T-helper 17 cell (primary cell): ENCODE results near the gene MAPKAPK3. TPM values are rescaled to one million over a fixed set of nuclear protein-coding genes. Genes with fewer than 3 reads are reported as not detected.

Source experiments
- ATAC-seq: fragments of 150-1000 bp; cut with Tn5 transposase; 2 replicates; pipeline ENCODE4 v1.10.0; 2021; ENCODE audit warnings: mild to moderate bottlenecking, moderate library complexity
- DNase-seq, 3 donors: peaks; one replicate each; pipeline versions ENCODE4 v3.0.0 to v3.0.0-alpha.2; 2020 to 2021
- H3K9me3 ChIP-seq: one replicate; pipeline ENCODE4 v1.7.0; 2013; ENCODE audit warnings: low read length, mild to moderate bottlenecking; ENCODE audit not compliant: control insufficient read depth, poor library complexity, severe bottlenecking
- H3K27ac Mint-ChIP-seq: one replicate; pipeline ENCODE4 v1.8.0; 2022; ENCODE audit warnings: mild to moderate bottlenecking, moderate library complexity, mixed read lengths
- H3K27me3 Mint-ChIP-seq: one replicate; pipeline ENCODE4 v1.8.0; 2022; ENCODE audit warnings: mixed read lengths
- H3K36me3 Mint-ChIP-seq: one replicate; pipeline ENCODE4 v1.8.0; 2022; ENCODE audit warnings: low read depth, mixed read lengths
- H3K4me1 Mint-ChIP-seq: one replicate; pipeline ENCODE4 v1.8.0; 2022; ENCODE audit warnings: mild to moderate bottlenecking, mixed read lengths
- H3K4me3 Mint-ChIP-seq: one replicate; pipeline ENCODE4 v1.8.0; 2022; ENCODE audit warnings: mild to moderate bottlenecking, moderate library complexity, mixed read lengths
- total RNA-seq, 4 donors: library from RNA in 2 of 4; stranded (reverse) in 2 of 4; gene quantifications; one replicate each; pipeline ENCODE4 v1.2.3 and lab custom pipeline; 2022 to 2026

MAPKAPK3 gene
- total RNA-seq, 2 donors from 2014 or later = 44.7 to 49.2 TPM

DNA sequence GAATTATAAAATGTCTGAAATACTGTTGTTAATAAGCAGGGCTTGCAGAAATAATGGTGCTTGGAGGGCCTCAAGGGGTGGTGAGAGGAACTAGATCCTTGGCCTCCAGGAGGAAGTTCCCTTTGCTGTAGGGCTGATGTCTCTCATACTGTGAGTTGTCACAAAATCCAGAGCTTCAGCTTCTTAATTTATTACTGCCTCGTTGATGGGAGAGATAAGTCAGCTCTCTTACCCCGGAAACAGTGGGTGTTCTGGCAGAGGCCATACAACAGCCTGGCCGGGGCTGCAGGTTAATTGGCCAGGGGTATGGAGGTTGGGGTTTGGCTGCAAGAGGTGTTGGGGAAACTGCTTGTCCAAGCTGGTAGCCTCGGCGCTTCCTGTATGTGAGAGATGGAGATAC is 15.5 kb downstream of the MAPKAPK3 start:
- ATAC-seq = peak; percentile 29
- Mint-ChIP-seq H3K27ac (peak overlapping the region; percentile 89), H3K36me3 (peaks cover 4% of the 10 kb centered on the region), H3K4me3 (peak overlapping the region; percentile 67), H3K27me3 (no peaks in the 10 kb centered on the region), H3K4me1 (peaks cover 71% of the 10 kb centered on the region)
- no peak for DNase-seq
- H3K9me3 ChIP-seq = no peaks in the 10 kb centered on the region

DNA sequence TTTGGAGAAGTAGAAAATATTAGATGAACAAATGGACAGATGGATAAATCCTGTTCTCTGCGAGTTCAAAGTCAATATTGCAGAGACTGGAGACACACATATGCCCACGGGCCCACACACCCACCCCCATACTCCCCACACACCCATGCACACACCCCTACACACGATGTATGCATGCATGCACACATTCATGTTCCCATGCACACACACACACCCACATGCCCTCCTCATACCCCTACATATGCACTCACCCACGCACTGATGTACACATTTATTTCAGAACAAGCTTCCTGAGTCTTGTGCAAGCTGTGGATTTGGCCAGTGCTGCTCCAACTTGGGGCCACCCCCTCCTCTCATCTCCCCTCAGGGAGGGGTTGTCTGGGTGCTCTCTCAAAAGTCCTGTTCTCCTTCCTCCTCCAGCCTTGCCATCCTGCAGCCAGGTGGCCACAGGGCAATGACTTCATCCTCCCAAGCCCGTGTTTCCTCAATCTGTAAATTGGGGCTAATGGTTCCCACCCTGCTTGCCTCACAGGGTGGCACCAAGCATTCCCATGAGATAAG is 16.4 kb downstream of the MAPKAPK3 start:
- peak overlapping the region; percentile 89 for H3K27ac Mint-ChIP-seq

DNA sequence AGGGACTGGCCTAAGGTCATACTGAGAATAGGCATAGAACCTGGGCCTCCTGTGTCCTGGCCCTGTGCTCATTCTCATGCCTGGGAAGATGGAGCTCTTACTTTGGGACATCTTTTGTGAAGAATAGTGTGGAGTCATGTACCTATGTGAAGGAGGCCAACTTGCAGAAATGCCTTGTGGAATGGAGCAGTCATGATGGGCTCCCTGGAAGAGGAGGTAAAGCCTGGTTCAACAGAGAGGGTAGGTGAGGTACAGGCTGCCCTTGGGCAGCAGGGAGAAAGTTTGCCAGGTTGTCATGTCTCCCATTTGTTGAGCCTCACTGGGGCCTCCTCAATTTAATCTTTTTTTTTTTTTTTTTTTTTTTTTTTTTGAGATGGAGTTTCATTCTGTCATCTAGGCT is 18.1 kb downstream of the MAPKAPK3 start:
- Mint-ChIP-seq H3K27ac (no peak overlapping the region), H3K4me1 (peaks cover 65% of the 10 kb centered on the region)

More for the DNA sequence above, 16.4 kb downstream of the MAPKAPK3 start:
- DNase-seq (no peak), ATAC-seq (no peak)
- Mint-ChIP-seq H3K4me1 (peaks cover 71% of the 10 kb centered on the region), H3K36me3 (peaks cover 6% of the 10 kb centered on the region), H3K27me3 (no peaks in the 10 kb centered on the region), H3K4me3 (peak overlapping the region; percentile 9)
- H3K9me3 ChIP-seq = no peaks in the 10 kb centered on the region

DNA sequence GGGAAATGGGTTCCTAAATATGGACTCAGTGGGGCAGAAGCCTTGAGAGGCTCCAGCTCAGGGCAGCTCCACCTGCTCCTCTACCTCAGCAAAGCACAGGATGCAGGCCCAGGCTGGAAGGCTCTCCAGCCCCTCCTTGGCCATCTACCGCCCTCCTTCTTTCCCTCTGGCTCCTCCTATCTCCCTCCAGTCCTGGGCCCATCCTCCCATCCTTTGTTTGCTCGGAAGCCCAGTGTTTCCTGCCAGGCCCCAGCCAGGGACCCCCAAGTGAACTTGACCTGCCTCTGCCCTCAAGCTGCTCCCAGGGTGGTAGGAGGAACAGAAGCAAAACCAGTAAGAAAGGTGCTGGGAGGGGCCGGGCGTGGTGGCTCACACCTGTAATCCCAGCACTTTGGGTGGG is 20.1 kb downstream of the MAPKAPK3 start:
- no peaks in the 10 kb centered on the region for H3K27me3 Mint-ChIP-seq
- ATAC-seq (no peak), DNase-seq (no peak)
- H3K4me1 Mint-ChIP-seq = peaks cover 50% of the 10 kb centered on the region
- H3K4me3 Mint-ChIP-seq = no peak overlapping the region
- peaks cover 7% of the 10 kb centered on the region for H3K36me3 Mint-ChIP-seq
- H3K9me3 ChIP-seq = no peaks in the 10 kb centered on the region
- H3K27ac Mint-ChIP-seq = peak overlapping the region; percentile 95

More for the DNA sequence above, 18.1 kb downstream of the MAPKAPK3 start:
- Mint-ChIP-seq H3K4me3 (no peak overlapping the region), H3K27me3 (no peaks in the 10 kb centered on the region), H3K36me3 (peaks cover 4% of the 10 kb centered on the region)
- ATAC-seq = no peak
- no peaks in the 10 kb centered on the region for H3K9me3 ChIP-seq
- no peak for DNase-seq

DNA sequence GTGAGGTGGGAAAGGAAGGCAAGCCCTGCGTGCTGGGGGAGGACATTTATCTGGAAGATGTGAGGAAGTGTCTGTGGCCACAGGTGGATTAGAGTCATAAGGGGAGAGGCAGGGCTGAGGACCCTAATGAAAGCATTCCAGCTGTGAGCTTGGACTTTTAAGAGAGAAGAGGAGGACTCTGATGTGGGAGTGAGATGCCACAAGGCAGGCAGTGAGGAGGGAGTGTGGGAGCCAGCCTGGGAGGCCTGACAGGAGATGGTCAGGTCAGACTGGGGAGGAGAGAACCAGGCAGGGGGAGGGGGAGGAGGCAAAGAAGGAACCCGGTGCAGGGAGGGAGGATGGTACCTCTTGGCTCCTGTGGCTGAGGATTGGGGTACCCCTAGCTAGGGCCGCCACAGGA is 21.0 kb downstream of the MAPKAPK3 start:
- Mint-ChIP-seq H3K4me1 (peaks cover 40% of the 10 kb centered on the region), H3K4me3 (no peak overlapping the region), H3K27me3 (no peaks in the 10 kb centered on the region), H3K27ac (peak overlapping the region; percentile 95), H3K36me3 (peaks cover 7% of the 10 kb centered on the region)
- no peaks in the 10 kb centered on the region for H3K9me3 ChIP-seq
- ATAC-seq = no peak
- no peak for DNase-seq

DNA sequence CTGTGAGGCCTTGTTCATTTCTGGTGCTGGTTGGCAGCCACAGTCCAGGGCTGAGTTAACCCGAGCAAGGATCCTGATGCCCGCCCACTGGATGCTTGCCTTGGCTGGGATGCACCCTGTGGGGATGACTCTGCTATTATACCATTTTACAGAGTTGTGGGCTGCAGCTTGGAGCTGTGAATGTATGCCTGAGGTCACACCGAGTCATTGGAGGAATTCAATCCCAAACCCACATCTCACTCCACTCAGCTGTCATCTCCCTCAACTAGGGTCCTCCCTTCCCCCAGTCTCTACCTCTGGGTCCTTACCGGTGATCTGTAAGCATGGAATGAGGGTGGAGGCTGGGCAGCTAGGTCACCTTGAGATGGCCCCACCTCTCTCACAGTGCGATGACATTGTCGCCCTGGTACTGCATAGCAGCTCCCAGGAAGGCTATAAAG is 22.1 kb downstream of the MAPKAPK3 start:
- Mint-ChIP-seq H3K4me1 (peaks cover 29% of the 10 kb centered on the region), H3K36me3 (peaks cover 7% of the 10 kb centered on the region), H3K4me3 (no peak overlapping the region), H3K27me3 (no peaks in the 10 kb centered on the region), H3K27ac (peak overlapping the region; percentile 29)
- DNase-seq (no peak), ATAC-seq (no peak)
- H3K9me3 ChIP-seq = no peaks in the 10 kb centered on the region

DNA sequence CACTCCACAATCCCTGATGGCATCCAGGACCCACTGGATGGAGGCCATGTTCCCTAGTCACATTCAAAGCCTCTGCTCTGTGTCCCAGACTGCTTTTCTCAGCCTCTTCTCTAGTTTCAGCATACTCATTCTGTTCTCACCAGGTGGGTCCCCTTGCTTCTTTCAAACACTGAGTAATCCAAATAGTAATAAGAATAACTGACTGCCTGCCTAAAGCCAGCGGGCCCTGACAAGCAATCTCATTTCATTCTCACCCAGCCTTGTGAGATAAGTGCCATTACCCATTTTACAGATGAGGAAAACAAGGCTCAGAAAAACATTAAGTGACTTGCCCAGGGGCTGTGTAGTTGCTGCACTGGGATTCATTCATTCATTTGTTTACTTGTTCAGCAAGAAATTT is 25.4 kb downstream of the MAPKAPK3 start:
- Mint-ChIP-seq H3K4me1 (peaks cover 14% of the 10 kb centered on the region), H3K27me3 (no peaks in the 10 kb centered on the region), H3K36me3 (peaks cover 10% of the 10 kb centered on the region), H3K4me3 (no peak overlapping the region), H3K27ac (no peak overlapping the region)
- H3K9me3 ChIP-seq = no peaks in the 10 kb centered on the region
- no peak for ATAC-seq
- no peak for DNase-seq

DNA sequence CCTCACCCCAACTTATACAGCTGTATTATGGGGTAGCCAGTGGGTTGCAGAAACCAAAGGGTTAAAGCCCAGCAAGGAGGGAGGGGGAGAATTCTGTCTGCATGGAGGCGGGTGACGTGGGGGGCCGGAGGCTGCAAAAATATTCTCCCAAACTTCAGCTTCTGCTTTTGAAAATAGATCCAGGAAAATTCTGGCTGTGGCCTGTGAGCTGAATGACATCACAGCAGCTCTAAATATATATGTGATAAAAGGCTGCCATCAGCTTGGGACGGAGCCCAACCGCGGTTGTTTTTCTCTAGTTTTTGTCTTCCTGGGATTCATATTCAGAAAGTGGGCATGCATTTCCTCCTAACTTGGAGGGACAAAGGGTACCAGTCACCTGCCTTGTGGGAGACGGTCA is 27.6 kb downstream of the MAPKAPK3 start:
- Mint-ChIP-seq H3K4me3 (no peak overlapping the region), H3K36me3 (peaks cover 6% of the 10 kb centered on the region), H3K27me3 (no peaks in the 10 kb centered on the region), H3K27ac (peak overlapping the region; percentile 61), H3K4me1 (peaks cover 4% of the 10 kb centered on the region)
- ATAC-seq (no peak), DNase-seq (no peak)
- no peaks in the 10 kb centered on the region for H3K9me3 ChIP-seq

DNA sequence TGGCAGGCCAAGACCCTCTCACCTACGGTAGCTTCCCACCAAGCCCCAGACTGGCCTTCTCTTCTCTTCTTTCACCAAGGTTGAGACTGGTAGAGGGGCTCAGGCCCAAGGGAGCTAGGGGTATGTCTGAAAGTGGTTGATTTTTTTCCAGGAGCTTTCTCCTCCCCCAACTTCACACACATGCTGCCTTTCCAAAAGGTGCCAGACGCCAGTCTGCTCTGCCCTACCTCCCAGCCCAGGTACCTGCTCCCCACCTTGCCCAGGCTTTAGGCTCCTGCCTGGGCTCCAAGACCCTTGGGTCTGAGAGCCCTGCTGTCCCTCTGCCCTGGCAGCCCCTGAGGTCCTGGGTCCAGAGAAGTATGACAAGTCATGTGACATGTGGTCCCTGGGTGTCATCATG is 28.4 kb downstream of the MAPKAPK3 start:
- H3K4me3 Mint-ChIP-seq = no peak overlapping the region
- H3K4me1 Mint-ChIP-seq = peaks cover 5% of the 10 kb centered on the region
- peaks cover 6% of the 10 kb centered on the region for H3K36me3 Mint-ChIP-seq
- ATAC-seq (no peak), DNase-seq (no peak)
- H3K9me3 ChIP-seq = no peaks in the 10 kb centered on the region
- no peaks in the 10 kb centered on the region for H3K27me3 Mint-ChIP-seq
- peak overlapping the region; percentile 43 for H3K27ac Mint-ChIP-seq

DNA sequence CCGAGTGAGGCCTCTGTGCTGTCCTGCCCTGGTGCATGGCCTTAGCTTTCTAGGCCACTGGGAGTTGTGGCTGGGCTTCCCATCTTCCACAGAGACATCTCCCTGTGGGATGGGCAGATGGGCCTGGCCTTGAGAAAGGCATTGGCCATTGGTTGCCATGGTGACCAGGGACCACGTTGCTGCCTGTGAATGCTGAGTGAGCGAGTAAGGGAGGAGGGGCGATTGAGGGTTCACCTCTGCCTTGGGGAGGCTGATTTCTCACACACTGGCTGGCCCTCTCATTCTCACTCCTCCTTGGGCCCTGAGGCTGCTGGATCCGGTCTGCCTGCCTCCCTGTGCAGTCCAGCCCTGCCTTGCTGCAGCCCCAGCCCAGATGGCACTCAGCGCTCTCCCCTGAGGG is 31.4 kb downstream of the MAPKAPK3 start:
- Mint-ChIP-seq H3K27me3 (no peaks in the 10 kb centered on the region), H3K4me3 (no peak overlapping the region), H3K4me1 (peaks cover 4% of the 10 kb centered on the region), H3K27ac (no peak overlapping the region), H3K36me3 (peaks cover 3% of the 10 kb centered on the region)
- DNase-seq (no peak), ATAC-seq (no peak)
- no peaks in the 10 kb centered on the region for H3K9me3 ChIP-seq

DNA sequence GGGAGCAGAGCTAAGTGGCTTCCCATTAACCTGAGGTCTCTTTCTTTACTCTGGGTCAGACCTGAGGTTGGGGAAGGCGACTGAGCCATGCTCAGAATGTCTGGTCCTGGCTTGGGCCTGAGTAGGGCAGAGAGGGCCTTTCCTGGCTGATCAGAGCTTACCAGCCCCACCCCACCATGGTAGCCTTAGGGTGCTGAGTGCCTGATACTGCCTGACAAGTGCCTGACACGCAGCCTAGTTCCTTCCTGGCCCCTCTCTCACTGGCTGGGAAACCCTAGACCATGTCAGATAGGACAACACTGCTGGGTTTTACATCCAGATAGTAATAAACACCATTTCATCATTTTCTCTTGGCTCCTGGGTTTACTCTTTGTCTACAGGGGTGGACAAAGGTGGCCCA is 32.0 kb downstream of the MAPKAPK3 start:
- Mint-ChIP-seq H3K36me3 (peaks cover 3% of the 10 kb centered on the region), H3K27ac (no peak overlapping the region), H3K4me1 (peaks cover 4% of the 10 kb centered on the region), H3K27me3 (no peaks in the 10 kb centered on the region), H3K4me3 (no peak overlapping the region)
- DNase-seq (no peak), ATAC-seq (no peak)
- no peaks in the 10 kb centered on the region for H3K9me3 ChIP-seq

DNA sequence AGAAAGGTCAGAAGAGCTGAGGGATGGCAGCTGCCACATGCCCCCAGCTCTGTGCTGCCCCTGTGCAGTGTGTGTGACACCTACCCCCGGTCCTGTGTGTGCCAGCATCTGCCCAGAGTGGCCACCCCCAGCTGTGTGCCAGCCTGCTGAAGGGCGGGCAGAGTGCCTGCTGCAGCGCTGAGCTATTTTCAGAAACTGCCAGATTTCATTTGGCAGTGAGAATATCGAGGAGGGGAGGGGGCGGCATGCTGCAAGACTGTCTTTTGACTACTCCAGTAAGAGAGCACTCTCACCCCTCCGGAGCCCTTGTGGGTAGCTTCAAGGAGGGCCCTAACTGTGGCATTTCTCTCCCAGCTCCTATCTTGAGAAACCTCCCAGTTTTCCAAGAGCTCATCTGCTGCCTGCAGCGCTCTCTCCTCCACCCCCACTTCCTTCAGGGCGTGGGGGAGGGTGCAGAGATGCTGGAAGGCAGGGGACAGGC is 32.5 kb downstream of the MAPKAPK3 start:
- peaks cover 4% of the 10 kb centered on the region for H3K4me1 Mint-ChIP-seq
- peaks cover under 1% of the 10 kb centered on the region for H3K36me3 Mint-ChIP-seq
- no peak for ATAC-seq
- DNase-seq = no peak
- peak overlapping the region; percentile 81 for H3K27ac Mint-ChIP-seq
- no peak overlapping the region for H3K4me3 Mint-ChIP-seq
- H3K9me3 ChIP-seq = no peaks in the 10 kb centered on the region
- no peaks in the 10 kb centered on the region for H3K27me3 Mint-ChIP-seq

DNA sequence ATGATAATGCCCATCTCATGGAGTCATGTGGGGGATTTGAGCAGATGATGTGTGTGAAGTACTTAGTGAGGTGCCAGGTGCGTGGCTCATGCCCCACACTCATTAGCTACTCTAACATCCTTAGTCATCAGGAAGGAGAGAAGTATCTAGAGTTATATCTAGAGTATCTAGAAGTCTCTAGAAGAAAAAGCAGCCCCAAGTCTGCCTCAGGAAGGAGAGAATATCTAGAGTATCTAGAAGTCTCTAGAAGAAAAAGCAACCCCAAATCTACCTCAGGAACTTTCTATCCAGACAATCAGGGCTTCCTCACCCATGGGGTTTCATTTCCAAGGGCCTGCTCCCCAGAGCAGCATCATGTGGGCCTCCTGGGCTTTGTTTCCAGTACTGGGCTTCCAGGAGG is 33.1 kb downstream of the MAPKAPK3 start:
- Mint-ChIP-seq H3K4me1 (peaks cover 9% of the 10 kb centered on the region), H3K27ac (peak overlapping the region; percentile 81), H3K27me3 (no peaks in the 10 kb centered on the region), H3K36me3 (no peaks in the 10 kb centered on the region), H3K4me3 (no peak overlapping the region)
- DNase-seq (no peak), ATAC-seq (no peak)
- no peaks in the 10 kb centered on the region for H3K9me3 ChIP-seq

DNA sequence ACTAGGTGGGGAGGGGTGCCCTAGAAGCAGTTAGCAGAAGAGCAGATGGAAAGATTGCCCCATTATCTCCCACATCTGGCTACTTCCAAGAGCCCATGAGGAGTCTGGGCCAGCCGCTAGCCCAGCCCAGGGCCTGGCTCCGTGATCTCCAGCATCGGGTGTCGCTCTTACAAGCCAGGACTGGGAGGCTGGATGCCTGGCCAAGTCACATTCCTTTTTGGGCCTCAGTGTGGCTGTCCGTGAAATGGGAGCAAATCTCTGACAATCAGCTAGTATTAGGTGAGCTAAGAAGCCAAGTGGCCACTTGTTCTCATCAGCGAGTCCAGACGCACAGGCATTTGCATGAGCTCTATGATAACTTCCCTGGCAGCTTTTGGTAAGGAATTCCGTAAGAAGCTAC is 34.5 kb downstream of the MAPKAPK3 start:
- DNase-seq (no peak), ATAC-seq (no peak)
- Mint-ChIP-seq H3K36me3 (no peaks in the 10 kb centered on the region), H3K4me3 (no peak overlapping the region), H3K4me1 (peaks cover 10% of the 10 kb centered on the region), H3K27ac (peak overlapping the region; percentile 81), H3K27me3 (no peaks in the 10 kb centered on the region)
- no peaks in the 10 kb centered on the region for H3K9me3 ChIP-seq
